ENCODE measurements around the gene RAD51AP2.

DNA sequence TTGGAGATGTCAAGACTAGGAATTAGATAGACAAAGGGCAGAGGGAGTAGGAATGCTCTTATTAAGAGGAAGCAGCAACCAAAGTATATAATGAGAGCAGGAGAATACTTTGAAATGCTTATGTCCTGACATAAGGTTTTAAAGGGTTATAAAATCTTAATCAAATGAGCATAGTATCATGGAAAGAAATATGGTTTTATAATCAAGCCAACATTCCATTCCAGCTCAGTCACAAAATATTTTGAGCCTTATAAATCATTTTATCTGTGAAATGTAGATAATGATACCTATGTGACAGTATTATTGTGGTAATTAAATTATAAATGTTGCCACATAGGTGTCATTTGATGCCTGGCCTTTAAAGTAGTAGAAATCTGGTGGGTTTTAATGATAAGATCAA, 39.8 kb upstream of the RAD51AP2 start:
- no peak for TF ChIP-seq CTCF (IDR thresholded peaks at IDR 0.05)
- no peak for TF ChIP-seq POLR2A (IDR thresholded peaks at IDR 0.05)
